ENCODE data around the gene PIGT.

GRCh38 chr20:45394221-45395113, 21.5 kb upstream of the PIGT start:
- no peak for TF ChIP-seq POLR2A (IDR thresholded peaks at IDR 0.05)
- TF ChIP-seq POLR2AphosphoS5 (IDR thresholded peaks at IDR 0.05): no peak

Data from stomach (tissue), 4 donors.